ENCODE results near the gene SEPTIN5. TPM values are rescaled to one million over a fixed set of nuclear protein-coding genes. Genes with fewer than 3 reads are reported as not detected.

The SEPTIN5 gene
- total RNA-seq, 1 donor from 2014 or later, result 31.3 TPM

- ATAC-seq, result no peak
These were observed 19.5 kb downstream of the SEPTIN5 start for GRCh38 chr22:19733755-19734154.

- no peak for ATAC-seq
These were observed 19.9 kb downstream of the SEPTIN5 start for GRCh38 chr22:19734163-19734562.

DNA sequence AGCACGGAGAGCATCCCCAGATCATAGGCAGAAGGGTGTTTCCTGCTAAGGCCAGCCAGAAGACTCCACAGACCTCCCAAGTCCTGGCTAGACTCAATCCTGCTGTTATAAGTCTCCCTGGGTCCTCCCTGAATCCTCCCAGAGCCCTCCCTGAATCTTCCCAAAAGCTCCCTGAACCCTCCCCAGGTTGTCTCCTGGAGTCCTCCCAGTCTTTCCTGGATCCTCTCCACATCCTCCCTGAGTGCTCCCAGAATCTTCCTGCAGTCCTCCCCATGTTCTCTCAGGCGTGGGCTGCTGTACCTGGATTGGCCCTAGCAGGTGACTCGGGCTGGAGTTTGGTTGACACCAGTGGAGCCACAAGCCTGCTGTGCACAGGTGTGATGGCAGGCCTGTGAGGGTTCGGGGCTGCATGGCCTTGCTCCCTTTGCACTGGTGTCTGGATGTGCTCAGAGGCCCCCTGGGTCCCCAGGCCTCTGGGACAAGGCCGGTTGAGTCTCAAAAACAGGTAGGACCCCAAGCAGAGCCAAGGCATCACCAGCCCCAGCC lies 20.6 kb downstream of the SEPTIN5 start:
- ATAC-seq, result no peak

GRCh38 chr22:19735665-19736510 lies 21.6 kb downstream of the SEPTIN5 start:
- ATAC-seq, result no peak

DNA sequence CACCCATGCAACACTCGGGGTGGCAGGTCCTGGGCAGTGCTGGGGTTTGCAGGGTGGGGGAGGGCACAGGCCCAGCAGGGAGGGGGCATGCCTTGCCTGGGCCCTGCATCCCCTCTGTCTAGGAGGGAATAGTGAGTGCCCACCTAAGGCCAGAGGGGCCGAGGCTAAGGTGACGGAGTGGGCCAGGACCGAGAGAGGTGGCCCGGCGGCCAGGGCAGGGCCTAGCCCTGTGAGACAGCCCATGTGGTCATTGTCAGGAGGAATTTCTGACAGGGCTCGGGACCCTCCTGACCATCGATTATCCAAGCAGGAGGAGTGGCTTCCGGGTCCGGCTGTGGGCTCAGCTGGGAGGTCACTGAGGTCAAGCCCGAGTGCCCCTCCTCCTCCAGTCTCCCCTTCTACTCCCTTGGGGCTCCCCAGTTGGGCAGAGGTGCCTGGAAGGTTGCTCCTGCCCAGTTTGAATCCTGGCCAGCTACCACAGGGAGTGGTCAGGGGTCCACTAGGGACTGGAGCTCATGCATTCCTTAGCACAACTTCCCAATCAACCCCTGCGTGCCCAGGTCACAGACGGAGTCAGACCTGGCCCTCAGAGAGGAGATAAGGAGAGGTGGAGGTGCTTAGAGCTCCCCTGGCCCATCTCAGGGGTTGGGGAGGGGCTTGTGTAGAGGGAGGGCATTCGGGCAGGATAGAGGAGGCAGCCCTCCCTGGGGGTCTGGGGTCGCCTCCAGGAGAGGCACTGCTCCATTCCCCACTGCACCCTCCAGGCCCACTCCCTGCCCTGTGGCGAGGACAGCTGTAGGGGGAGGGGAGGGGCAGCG lies 23.8 kb downstream of the SEPTIN5 start:
- no peak for ATAC-seq

DNA sequence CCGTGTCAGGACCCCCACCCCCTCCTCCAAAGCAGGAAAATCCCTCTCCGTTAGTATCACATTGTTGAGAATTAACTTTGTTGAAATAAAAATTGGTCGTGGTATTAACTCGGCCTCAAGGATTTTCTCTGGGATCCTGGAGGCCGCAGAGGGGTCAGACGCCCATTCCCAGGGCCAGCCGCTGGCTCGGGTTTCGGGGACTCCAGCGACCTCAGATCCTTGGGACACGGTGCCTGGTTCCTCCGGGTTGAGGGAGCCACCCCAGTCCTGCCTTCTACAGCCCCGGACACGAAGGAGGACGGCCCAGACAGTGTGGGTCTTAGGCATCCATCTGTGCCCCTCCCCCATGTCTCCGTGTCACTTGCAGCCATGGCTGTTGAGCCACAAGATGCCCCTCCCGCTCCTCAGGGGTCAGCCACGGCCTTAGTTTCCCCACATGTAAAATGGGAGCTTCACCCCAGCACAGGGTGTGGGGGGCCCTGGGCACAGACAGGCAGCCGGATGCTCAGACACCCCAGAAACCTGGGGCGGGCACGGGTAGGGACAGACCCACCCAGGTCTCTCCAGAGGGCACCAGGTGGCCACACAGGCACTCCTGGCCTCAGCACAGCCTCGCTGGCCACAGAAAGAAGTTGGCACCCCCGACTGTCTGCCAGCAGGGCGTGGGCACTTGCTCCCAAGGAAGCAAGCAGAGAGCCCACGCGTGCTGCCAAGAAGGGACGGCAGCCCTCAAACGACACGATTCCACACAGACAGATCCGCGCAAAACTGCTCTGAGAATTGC lies 24.6 kb downstream of the SEPTIN5 start:
- no peak for ATAC-seq

DNA sequence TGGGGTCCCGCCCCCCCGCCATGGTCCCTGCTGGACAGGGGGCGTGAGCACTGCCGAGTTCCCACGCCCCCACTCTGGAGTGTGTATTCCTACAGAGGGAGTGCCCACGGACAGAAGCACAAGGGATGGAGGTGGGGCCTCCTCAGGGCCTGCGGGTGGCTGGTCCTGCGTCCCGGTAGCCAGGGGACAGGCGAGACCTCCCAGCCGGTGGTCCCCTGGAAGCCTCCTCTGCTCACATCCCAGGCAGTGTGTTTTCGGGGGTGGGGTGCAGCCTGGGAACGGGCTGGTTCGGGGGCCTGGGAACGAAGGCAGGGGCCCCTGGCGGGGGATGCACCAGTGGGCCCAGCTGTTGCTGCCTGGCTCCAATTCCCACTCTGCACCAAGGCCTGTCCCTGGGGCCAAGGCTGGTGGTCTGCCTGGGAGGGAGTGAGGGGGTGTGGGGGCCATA lies 25.2 kb downstream of the SEPTIN5 start:
- no peak for ATAC-seq

DNA sequence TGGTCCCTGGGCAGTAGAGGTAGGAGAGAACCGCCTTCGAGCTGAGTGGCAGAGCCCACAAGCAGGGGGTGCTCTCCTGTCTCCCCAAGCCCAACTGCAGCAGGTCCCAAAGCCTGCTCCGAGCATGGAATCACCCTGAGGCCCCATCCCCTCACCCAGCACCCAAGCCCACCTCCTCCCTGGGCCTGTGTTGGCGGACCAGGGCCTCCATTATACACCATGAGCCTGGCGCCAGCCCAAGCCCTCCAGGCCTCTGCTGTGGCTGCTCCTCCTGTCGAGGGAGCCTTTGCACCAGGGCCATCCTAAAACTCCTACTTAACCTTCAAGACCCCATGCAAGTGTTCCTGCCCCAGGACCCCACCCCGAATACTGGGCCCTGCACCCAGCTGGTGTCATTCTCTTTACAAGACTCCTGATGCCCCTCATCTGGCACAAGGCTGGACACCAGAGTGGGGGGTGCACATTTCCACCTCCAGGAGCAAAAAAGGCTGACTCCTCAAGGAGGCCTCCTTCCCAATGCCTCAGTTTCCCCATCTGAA lies 25.7 kb downstream of the SEPTIN5 start:
- ATAC-seq, result no peak

- no peak for ATAC-seq
These were observed 26.3 kb downstream of the SEPTIN5 start for GRCh38 chr22:19740586-19740985.

- ATAC-seq, result no peak
These were observed 26.8 kb downstream of the SEPTIN5 start for GRCh38 chr22:19741053-19741452.

- no peak for ATAC-seq
These were observed 28.1 kb downstream of the SEPTIN5 start for GRCh38 chr22:19742160-19743066.

- ATAC-seq, result no peak
These were observed 28.8 kb downstream of the SEPTIN5 start for GRCh38 chr22:19743081-19743480.

DNA sequence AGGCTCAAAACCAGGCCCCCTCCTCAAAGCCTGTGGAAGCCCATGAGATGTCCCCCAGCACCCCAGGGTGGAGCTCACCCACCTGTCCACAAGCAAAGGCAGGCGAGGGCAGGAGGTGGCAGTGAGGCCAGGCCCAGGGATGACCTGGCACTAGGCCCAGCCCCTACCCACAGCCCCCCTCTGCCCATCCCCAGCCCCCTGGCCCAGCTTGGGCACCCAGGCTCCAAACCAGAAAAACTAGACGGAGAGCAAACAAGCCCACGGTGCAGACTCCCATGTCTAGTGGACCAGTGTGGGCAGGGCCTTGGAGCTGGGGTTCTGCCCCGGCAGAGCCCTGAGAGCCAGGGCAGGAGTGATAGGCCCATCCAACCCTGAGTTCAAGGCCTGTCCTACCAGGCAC lies 29.3 kb downstream of the SEPTIN5 start:
- ATAC-seq, result no peak

DNA sequence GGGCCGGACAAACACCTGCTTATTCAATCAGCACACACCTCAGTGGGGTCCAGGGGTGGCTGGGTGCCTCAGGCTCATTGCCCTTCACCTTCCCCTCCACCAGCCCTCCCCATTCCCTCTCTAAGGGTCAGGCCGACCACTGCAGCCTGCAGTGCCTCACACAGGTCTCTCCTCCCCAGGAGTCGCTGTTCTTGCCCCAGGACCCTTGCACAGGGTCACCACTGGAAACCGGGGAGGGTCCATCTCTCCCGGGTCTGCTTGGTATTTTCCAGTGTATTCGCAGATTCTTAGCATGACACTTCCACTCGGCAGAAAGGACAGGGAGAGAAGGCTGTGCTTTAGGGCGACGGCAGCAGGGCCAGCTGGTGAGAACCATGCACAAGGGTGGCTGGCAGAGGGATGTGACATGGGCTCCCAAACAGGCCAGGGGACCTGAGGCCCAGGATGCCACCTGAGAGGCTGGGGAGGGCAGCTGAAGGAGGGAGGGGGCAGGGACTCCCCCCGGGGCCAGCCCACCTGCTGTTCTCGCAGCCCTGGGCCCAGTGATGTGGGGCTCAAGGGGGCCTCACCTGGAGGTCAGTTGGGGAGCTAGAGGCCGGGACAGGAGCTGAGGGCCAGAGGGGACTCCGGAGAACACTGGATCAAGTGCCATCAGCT lies 30.2 kb downstream of the SEPTIN5 start:
- no peak for ATAC-seq

GRCh38 chr22:19745155-19746101 lies 31.1 kb downstream of the SEPTIN5 start:
- no peak for ATAC-seq

GRCh38 chr22:19746726-19747125 lies 32.4 kb downstream of the SEPTIN5 start:
- no peak for ATAC-seq

GRCh38 chr22:19747551-19747950 lies 33.2 kb downstream of the SEPTIN5 start:
- ATAC-seq, result no peak

- no peak for ATAC-seq
These were observed 33.8 kb downstream of the SEPTIN5 start for GRCh38 chr22:19748139-19748538.

DNA sequence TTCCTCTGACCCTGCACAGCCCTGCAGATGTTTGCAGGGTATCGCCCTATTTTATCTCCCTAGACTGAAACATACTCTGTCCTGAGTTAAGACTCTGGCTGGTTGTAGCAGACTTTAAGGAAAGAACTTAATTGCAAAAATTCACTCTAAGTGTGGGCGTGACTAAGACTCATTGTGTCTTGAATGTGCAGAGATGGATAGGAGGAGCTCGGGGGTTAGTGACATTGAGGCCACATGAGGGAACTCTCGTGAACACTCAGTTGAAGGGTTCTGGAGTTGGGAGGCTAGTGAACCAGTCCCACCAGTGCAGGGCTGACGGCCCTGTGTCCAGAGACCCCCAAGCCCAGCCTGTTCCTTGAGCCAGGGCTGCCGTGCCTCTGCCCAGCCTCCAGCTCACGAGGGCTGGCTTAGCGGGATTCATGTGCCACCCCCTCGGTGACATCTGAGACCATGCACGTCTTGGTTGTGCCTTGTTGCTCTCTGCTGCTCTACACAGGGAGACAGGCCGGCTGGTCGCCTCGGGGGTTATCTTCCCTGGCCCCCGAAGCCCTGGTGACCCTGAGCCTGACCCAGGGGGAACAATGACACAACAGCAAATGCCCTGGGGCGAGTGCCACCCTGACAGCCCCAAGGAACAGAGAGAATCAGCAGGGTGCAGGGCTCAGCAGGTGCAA lies 34.8 kb downstream of the SEPTIN5 start:
- no peak for ATAC-seq

Measured in esophagus mucosa (tissue), 1 donor.